Inflammatory macrophage treated with lipopolysaccharide for 4 hours (primary cell): Measurements from ENCODE around the gene CLMP.
"Not testable (repeated sequence)": the region's sequence is repeated elsewhere in the genome, so short reads cannot be mapped to it uniquely, and the experiment has no call there.

Experiments
- DNase-seq: peaks from one replicate; pipeline ENCODE4 v3.0.0-alpha.2; 2020

CLMP gene

DNA sequence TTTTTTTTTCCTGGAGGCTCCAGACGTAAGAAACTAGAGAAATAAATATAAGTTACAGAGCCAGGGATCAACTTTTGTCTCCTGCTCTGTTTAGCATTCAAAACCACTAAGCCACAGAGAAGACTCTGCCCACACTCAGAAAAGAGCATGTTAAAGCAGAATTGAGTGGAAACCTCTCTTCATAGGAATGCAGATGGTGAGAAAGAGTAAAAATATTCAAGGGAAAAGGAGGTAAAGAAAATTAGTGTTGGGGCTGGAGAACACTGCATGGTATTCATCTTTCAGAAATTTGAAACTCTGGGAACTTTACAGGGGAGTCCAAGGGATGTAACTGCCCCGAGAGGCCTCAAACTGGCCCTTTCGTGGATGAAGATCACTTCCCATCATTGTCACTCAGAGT lies 65.1 kb downstream of the CLMP start:
- DNase-seq, result no peak

DNA sequence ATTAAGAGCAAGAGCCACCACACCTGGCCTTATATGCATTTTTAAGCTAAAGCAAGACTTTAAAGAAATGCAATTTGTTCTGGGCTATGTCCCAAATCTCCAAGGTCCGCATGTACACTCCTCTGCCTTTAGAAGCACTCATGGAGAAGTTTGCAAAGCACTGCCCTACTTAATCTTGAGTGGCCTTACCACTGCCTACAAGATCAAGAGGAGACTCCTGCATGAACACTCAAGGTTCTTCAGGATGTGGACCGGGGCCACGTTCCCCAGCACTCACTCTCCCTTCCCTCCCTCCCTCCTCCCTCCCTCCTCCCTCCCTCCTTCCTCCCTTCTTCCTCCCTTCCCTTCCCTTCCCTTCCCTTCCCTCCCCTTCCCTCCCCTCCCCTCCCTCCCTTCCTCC lies 69.9 kb downstream of the CLMP start:
- no peak for DNase-seq

DNA sequence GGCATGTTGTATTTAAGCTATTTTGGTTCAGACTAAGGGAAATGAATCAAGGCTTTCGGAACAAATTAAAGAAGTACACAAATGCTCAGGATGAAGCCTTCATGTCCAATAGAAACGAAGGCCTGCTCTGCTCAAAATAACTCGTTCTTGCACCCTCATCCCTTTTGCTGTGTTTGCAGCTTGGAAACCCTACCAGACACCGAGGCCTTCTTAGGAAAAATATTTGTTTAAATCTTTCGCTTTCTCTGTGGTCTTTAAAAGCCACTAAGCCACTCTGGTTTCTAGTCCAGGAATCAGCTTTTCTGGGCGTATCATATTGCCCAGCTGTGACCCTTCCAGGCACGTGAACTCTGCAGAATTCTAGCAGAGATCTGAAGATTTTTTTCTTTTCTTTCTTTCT lies 72.2 kb downstream of the CLMP start:
- DNase-seq, result no peak

DNA sequence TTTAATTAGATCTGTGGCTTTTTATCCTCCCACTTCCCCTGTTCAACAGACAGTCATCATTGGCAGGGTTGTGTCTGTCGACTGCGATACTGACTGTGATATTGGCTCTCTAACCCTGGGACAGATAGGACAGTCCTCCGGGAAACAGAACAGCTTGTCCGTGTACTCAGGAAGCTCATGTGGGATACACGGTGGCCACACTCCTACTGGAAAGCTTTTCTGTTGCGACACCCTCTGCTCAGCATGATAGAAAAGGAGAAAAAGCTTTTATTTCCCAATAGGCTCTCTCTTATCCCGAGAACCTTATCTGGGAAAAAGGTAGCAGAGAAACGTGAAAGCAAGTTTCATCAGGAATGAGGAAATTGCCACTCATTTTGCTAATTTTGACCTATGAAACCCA lies 72.7 kb downstream of the CLMP start:
- DNase-seq, result peak; percentile 8

DNA sequence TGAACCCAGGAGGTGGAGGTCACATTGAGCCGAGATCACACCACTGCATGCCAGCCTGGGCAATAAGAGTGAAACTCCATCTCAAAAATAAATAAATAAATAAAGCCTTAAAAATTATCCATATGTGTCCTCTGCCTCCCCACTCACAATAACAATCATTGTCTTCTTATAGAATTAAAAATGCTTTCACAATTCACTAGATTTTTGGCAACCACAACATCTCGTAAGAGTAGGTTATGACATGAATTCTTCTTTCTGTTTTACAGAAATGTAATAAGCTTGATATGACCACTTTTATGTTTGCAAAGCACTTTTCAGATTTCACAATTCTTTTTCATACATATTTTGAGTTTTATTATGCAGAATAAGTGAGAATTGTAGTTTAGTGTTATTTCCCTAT lies 78.6 kb downstream of the CLMP start:
- DNase-seq, result peak; percentile 32

DNA sequence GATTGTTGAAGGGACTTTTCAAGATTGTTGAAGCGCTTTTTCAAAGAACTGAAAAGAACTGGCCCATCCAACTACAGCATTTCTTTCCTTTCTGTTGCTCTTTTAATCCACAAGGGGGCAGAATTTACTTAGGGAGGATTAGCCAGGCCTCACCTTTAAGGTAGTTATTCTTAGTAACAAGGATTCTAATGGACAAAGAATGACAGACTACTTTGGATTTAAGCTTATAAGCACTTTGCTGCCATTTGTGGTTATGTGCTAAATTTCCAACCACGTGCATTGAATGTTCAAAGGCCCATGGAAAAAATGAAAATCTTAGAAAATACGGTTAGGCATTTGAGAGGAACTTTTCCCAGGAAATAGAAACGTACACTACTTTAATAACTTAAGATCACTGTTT lies 83.6 kb downstream of the CLMP start:
- DNase-seq, result peak; percentile 41

DNA sequence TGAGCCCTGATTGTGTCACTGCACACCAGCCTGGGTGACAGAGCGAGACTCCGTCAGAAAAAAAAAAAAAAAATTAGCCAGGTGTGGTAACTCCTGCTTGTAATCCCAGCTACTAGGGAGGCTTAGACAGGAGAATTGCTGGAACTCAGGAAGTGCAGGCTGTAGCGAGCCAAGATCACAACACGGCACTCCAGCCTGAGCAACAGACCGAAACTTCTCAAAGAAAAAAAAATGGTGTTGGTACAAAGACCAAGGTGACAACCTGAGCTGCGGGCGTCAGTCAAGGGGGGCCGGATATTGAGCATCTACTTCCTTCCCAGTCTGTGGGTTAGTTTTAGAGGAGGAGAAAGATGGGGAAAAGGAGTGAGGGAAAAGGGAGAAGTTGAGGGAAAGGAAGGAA lies 84.7 kb downstream of the CLMP start:
- DNase-seq, result no peak

DNA sequence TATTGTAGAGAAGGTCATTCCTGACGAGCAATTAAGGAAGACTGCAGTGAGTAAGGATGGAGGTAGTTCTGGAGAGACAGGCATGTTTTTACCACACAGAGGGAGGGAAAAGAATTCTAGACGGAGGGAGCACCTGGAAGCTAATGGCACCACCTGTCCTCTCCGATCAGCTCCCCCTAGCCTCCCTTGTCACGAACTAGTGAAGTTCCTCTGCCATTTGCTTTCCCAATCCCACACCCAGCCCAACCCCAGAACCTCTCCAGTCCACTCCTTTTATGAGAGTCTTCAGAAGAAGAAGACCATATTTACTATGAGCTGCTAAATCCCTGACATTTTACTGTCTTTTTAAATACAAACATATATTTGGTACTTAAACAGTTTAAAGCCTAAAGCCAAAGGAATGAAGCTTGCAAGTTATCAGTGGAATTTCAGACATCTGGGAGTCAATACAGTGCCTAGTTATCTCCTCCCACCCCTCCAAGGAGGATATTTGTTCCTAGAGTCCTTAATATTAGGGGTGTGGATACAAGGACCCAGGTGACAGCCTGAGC lies 87.0 kb downstream of the CLMP start:
- no peak for DNase-seq

DNA sequence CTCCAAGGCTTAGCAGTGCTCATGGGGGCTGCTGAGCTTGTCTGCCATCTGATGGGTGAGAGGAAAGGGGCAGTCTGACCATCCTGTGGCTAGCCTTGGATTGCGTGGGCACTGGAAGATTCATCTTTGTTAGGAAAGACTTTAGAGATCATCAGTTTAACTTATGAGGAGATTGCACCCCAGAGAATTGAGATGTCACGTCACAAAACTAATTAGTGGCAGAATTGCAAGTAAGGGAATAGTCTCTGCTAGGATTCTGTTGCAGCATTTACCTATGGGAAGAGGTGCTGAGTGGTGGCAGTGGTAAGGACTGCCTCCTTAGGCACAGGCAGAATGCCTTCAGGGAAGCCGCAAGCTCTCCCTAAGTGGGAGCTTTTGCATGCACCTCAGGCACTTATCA lies 90.4 kb downstream of the CLMP start:
- no peak for DNase-seq

DNA sequence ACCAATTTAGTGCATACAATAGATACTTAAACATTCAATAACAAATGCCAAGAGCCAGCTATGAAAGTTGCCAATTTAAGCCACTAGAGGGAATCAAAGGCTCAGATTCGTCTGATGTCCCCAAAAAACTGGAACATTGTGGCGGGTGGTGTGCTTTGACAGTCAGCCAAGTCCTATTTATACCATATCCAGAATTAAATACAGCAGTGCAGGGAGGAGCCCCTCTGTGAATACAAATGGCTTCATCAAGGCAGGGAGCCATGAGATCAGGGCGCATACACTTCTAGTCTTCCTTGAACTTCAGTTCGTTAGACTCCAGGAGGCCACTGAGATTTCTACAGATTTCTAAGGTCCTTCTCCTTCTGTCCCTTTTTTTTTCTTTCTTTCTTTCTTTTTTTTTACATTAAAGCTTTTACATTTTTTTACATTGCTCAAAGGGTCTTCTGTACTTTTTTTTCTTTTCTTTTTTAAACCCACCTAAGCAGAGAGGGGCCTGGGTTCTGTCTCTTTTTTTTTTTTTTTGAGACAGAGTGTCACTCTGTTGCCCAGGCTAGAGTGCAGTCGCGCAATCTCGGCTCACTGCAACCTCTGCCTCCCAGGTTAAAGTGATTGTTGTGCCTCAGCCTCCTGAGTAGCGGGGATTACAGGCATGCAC lies 91.6 kb downstream of the CLMP start:
- DNase-seq, result peak; percentile 47

DNA sequence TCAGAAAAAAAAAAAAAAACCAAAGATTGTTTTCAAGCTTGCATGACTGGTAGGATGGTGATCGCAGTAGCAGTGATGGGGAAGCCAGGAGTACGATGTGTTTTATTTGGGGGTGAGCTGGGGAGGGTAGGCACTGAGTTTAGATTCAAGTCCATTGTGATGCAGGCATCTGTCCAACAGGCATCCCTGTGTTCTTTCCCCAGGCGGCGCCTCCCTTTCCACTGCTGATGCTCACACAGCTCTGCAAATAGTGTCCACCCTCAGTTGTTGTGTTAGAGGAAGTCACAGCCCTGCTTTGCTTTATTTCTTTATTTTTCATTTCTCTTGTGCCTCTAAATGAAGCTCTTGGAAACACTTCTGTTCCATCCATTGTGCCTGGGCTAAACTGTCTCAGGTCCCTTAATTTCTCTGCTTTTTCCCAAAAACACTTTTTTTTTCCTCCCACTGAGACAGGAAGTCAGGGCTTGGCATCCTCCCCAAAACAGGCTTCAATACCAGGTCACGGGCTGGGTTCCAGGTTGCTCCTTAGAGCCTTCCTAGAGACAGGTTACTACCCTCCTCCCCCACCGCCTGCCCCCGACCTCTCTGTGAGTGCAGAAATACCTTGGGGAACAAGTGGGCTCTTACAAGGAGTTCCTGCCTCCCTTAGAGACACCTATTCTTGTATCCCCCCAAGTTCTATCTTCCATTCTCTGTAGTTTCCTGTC lies 94.5 kb downstream of the CLMP start:
- DNase-seq, result no peak

DNA sequence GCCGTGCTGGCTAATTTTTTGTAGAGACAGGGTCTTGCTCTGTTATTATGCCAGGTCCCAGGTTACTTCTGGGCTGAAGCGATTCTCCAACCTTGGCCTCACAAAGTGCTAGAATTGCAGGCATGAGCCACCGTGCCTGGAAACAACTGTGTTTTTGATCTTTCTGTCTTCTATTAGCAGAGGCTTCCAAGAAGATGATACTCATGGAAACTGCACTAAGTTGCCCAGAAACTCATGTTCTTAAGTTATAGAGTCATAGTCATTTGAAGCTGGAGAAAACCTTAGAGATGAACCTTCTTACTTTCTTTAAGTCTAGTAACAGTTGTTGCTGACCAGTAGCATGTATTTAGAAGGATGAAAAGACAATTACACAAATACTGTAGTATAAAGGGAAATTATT lies 96.1 kb downstream of the CLMP start:
- DNase-seq, result no peak

DNA sequence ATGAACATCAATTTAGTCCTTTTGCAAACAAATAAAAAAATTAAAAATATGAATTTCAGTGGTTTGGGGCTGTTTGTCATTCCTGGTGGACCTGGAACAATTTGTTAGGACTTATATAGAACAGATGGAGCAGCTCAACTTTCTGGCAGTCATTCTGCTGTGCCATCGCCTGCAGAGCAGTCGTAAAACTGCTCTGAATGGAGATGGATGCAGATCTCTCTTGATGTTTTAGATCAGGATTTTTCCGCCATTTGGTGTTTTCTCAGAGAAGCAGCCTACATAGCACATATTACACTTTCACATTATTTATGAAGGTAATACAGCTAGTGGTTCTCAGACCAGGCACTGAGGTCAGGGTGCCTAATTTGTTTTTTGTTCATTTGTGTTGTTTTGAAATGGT lies 101.3 kb downstream of the CLMP start:
- no peak for DNase-seq

DNA sequence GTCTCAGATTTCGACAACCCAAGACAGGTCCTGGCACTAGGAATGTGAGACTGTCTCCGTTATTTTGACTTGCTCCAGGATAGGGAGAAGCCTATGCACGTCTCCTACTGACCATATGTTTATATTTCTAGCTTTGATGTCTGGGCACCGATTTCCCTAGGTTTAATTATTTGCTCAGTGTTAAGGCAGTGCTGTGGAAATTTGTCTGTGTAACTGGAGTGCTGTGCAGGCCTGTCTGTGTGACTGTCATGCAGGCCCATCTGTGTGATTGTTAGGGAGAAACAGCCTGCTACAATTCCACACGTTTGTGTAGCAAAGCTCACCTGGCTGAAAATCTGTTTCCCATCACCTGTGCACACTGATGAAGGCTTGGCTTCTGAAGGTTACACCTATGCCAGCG lies 103.5 kb downstream of the CLMP start:
- no peak for DNase-seq

DNA sequence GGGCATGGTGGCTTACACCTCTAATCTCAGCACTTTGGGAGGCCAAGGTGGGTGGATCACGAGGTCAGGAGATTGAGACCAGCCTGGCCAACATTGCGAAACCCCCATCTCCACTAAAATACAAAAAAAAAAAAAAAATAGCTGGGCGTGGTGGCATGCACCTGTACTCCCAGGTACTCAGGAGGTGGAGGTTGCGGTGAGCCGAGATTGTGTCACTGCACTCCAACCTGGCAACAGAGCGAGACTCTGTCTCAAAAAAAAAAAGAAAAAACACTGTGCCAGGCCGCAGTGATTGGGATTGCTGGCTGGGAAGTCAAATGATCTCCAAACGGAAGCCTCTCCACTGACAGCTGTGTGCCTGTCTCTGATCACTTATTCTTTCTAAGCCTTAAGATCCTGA lies 104.9 kb downstream of the CLMP start:
- not testable (repeated sequence) for DNase-seq

DNA sequence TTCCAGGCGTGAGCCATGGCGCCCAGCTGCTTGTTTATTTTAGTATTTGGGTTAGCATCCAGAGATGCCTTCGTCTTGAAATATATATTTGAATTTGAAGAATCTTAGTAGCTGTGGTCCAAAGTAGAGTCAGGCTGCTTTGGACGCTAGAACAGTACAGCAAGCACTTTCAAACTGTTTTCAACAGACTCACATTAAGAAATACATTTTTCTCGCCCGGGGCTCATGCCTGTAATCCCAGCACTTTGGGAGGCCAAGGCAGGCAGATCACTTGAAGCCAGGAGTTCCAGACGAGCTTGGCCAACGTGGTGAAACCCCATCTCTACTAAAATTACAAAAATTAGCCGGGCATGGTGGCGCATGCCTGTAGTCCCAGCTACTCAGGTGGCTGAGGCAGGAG lies 106.2 kb downstream of the CLMP start:
- not testable (repeated sequence) for DNase-seq

DNA sequence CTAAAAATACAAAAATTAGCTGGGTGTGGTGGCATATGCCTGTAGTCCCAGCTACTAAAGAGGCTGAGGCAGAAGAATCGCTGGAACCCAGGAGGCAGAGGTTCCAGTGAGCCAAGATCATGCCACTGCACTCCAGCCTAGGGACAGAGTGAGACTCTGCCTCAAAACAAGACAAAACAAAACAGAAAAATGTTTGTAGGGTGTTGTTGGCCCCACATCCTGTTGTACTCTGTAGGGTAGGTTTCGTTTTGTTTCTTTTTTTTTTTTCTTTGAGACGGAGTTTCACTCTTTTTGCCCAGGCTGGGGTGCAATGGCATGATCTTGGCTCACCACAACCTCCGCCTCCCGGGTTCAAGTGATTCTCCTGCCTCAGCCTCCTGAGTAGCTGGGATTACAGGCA lies 107.4 kb downstream of the CLMP start:
- DNase-seq, result not testable (repeated sequence)

DNA sequence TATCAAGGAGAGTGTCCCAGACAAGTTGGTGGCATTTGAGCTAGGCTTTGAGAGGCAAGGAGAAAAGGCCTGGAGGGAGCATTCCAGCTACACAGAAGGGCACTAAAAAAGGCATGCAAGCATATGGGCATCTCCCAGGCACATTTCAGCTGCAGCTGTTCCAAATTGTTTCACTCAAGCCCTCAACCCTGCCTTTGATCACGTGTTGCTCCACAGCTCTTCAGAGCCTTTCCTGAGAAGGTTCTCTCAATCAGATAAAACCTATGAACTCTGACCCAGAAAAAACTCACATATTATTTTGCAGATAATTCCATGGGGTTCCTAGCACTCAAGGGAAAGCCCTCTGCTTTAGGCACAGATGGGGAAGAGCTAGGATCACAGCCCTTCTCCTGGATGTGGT lies 108.7 kb downstream of the CLMP start:
- DNase-seq, result no peak

DNA sequence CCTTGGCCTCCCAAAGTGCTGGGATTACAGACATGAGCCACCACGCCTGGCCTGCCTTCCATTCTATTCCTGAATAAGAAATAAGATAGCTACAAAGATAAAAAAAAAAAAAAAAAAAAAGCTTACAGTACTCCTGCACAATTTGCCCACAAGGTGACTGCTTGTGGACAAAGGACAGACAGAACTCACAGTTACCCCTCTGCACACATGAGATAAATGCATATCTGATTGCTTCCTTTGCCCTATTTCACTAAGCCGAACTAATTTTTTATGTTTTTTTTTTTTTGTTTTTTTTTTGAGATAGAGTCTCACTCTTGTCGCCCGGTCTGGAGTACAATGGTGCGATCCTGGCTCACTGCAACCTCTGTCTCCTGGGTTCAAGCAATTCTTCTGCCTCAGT lies 109.6 kb downstream of the CLMP start:
- no peak for DNase-seq

DNA sequence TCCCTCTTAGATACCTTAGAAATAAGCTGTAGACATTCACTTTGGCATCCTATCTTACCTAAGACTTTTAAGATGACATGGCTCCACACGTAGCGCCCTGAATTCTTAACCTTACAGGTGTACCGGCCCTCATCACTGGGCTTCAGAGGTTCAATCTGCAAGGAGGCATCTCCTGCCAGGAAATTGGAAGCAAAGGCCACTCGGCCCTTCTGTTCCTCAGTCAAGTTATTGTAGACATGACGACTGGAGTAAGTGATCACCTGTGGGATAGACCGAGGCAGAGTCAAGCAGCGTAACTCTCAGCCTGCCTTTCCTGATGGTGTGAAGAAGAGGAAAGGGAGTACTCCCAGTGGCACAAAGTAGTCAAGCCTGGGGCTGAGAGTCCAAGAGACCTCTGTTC lies 110.6 kb downstream of the CLMP start:
- DNase-seq, result no peak

DNA sequence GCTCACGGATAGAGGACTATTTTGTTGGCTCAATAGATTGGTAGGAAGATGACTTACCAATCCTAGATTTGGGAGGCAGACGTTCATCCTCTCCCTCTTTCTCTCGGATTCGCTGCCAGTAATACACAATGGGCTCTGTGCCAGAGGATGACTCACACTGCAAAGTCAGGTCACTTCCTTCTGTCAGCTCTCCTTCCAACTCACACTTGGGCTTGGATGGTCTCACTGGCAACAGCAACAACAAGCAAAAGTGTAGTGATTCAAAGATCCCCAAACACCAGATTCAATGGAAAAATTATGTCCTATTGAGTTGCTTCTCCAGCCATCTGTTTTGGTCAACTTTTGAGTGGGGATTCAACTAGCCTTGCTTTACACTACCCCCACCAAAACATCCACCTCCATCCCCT lies 111.4 kb downstream of the CLMP start:
- peak; percentile 80 for DNase-seq

DNA sequence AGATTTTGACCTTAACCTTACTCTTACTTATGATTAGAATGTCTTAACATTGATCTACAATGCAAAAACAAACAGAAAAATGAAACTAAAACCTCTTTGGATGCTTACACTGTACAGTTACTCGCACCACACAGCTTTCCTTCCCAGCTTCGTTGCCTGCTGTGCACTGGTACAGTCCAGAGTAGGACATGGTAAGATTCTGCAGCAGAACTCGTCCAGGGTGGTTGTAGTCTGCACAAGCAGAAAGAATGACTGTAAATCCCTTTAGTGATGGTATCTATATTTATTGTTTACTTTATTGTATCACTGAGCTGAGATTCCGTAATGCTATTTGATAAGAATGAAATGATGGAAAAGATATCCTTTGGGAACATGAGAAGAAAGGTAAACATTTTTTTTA lies 112.1 kb downstream of the CLMP start:
- no peak for DNase-seq

DNA sequence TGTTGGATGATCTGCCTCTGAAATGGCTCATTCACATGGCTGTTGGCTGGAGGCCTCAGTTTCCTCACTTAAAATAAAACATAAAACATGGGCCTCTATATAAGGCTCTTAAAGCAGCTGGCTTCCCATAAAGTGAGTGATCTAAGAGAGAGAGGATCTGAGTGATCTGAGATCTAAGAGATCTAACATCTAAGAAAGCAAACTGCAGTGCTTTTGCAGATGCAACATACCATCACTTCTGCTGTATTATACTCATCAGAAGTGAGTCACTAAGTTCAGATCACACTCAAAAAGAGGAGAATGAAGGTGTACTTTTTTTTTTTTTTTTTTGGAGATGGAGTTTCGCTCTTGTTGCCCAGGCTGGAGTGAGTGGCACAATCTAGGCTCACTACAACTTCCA lies 115.0 kb downstream of the CLMP start:
- no peak for DNase-seq

DNA sequence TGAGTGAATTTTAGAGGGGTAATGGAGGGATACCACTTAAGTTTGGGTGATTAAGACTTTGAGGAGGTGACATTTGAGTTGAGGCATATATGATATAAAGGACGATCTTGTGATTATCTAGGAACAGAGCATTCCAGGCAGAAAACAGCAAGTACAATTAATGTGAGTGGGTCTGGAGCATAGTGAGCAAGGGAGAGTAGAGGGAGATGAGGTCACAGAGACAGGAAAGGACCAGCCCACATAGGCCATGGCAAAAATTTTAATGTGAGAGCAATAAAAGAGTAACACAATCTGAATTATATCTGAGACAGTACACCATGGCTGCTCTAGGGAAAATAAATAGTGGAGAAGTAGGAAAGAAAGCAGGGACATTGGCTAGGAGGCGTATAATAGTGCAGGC lies 118.6 kb downstream of the CLMP start:
- DNase-seq, result no peak
